GM21381 (cell line): ENCODE data around the gene KLHL14.
"Not testable (repeated sequence)": the region's sequence is repeated elsewhere in the genome, so short reads cannot be mapped to it uniquely, and the experiment has no call there.

Source experiments
- ATAC-seq: cut with Tn5 transposase; IDR thresholded peaks from one replicate; pipeline ENCODE4 v1.9.1; 2021; ENCODE audit warnings: mild to moderate bottlenecking, moderate library complexity; ENCODE audit not compliant: unreplicated experiment

Gene KLHL14

DNA sequence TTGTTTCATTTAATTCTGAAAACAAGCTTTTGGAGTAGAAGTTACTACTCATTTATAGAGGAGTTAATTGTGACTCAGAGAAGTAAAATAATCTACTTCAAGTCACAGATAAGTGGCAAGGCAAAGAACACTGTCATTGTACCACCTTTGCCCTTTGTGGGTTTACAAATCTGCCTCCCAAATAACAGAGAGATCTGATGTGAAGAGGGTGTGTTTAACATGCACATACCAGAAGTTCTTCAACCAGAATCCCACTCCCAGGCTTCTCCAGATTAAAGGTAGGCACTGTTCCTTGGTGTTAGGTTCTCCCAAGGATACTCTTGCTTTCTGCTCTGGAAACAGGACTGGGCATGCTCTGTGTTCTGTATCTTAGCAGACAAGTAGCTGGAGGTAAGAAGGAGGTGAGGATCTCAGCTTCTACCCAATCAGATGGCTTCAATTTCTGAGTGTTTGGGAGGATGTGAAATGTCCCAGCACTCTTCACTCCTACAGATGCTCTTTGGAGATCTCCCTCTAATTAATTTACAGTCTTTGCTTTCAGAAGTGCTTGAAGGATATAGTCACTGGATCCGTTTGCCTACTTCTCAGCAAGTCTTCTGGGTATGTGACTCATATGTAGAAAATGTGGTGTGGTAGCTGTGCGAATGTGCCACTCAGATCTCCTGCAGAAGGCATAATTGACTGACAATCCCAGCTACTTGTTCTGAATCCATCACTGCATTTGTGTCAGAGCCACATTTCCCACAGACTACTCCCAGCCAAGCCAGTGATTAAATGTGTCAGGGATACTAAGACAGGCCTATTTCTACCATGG, 111.1 kb downstream of the KLHL14 start:
- no peak for ATAC-seq

DNA sequence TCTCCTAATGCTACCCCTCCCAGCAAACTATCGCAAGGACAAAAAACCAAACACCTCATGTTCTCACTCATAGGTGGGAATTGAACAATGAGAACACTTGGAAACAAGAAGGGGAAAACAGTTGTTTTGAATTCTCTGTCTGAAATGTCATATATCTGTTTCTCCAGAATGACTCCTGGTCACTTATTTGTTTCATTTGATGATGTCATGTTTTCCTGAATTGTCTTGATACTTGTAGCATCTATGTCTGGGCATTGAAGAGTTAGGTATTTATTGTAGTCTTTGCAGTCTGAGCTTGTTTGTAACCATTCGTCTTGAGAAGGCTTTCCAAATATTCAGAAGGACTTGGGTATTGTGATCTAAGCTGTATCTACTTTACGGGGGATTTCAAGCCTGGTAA, 118.3 kb downstream of the KLHL14 start:
- not testable (repeated sequence) for ATAC-seq

DNA sequence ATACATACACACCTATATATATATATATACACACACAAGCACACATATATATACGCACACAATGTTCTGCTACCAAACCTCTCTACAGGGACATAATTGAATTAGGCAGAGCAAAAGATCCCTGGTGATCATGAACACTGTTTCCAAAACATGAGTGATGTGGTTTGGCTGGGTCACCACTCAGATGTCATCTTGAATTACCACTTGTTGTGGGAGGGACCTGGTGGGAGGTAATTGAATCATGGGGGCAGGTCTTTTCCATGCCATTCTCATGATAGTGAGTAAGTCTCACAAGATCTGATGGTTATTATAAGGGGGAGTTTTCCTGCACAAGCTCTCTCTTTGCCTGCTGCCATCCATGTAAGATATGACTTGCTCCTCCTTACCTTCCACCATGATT, 135.2 kb downstream of the KLHL14 start:
- not testable (repeated sequence) for ATAC-seq

DNA sequence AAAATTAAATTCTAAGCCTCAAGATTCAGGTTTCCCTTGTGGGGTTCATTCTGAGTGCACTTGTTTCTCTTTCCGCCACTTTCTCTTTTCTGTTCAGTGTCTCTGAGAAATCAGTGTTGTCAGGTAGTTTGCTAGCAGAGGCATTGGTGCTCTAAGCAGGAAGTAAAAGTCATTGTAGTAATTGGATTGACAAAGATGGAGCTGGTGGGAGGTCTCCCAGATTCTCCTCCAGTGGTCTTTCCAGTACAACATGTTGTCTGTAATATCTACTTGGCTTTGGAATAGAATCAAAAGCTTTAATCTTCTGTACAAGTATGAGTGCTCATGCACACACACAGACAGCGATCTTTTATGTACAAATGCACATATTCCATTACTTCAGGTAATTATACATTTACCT, 135.6 kb downstream of the KLHL14 start:
- ATAC-seq: no peak

DNA sequence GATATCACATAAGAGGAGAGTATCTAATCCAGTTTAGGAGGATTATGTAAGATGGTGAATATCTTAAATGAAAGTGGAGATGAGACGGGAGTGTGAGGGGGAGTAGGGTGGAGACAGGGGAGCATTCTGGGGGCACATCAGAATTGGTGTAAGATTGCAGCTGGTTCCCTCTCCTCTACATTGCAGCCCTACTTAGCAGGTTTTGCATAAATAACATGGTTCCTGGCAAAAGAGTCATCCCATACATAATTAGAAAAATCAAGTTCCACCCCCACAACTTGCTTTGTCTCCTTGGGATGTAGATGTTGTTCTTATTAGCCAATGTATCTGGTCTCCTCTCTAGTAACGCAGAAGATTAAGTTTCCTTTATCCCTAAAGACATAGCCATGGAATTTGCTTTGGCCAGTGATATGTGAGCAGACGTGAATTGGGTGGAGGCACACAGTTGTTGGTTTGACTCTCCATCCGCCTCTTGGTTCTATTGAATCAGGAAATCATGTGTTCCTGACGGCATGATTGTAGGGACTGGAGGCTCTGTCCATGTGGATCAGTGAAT, 137.9 kb downstream of the KLHL14 start:
- no peak for ATAC-seq

DNA sequence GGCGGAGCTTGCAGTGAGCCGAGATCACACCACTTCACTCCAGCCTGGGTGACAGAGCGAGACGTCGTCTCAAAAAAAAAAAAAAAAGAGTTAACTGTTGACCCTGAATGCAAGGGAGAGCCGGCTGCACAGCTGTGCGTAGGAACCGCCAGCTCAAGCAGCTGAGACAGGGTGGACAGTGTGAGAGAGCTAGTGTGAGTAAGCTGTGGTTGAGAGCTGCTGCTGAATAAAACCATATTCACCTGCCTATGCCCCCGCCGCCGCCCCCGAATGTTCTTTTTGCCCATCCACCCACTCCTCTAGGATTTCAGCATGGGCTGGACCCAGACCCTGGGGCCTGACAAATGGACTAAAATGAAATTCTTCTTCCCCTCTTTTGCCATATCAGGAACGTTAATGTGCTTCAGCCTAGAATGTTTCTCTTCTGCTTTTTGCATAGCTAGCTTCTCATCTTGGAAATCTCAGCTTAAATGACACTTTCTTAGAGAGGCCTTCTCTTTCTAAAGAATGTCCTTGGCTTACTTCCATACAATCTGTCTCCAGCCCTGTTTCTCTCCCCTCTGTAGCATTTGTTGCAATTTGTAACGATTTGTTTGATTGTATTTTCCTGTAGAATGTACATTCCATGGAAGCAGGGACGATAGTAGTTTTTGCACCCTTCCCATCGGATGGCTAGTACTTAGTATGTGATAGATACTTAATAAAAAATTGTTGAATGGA, 142.7 kb downstream of the KLHL14 start:
- no peak for ATAC-seq

DNA sequence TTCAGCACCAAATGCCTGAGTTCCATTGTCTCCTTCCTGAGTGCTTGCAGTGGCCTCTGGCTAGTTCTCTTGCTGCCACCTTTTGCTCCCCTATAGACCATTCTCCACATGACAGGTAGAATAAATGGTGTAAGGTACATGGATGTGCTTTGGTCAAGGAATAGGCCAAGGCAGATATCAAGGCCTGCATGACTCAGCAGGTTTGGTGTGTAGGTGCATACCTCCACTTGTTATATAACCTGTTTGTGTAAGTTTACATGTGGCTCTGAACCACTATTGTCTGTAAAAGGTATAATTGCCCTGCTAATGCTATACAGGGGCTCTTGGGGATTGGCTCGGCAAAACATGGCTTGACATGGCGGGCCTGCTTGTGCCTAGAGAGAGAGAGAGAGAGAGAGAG, 143.5 kb downstream of the KLHL14 start:
- ATAC-seq: no peak

DNA sequence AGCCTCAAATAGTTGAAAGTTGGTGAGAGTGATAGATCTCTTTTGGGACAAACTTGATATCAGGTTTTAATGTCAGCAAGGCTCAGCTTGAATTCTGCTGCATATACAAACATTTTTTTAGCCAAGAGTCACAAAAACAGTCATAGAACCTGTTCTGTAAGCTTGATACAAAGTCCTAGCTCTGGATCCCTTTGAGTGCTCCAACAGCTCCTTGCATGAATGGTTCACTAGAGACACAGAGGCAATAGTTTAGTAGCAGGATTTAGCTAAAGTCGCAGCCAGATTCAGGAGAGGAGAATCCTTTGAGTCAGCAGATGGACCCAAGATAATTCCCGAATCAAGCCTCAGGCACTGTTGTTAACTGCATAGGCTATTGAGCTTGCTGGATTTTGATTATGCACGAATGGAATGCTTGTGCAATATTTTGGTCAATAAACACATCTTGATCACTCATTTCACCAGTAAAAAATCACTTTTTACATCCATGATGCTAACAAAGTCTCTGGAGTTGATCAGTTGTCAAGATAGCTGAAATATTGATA, 148.6 kb downstream of the KLHL14 start:
- ATAC-seq: no peak

DNA sequence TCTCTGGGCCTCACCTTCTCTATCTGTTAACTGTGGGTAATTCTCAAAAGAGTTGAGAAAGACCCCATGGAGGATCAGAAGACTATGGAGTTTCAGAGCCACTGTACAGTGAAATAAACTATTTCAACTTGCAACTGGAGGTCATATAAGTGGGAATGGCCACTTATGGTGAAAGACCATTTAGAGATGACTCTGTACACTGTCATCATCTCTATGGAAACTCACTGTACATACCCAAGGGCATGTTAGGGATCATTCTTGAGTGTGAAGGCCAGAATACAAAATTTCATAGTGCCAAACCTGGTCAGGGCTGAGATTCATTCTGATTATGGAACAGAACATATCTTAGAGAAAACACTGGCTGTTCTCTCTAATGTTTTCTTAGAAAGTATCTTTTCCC, 149.3 kb downstream of the KLHL14 start:
- ATAC-seq: no peak
